SK-N-SH treated with all-trans-retinoic acid at 6 μM for 48 hours (cell line): ENCODE data around the gene PARP1.

ENCODE experiments used
- ATAC-seq: fragments of 200-7000 bp; cut with Tn5 transposase; 3 replicates; pipeline ENCODE4 v1.9.1; 2020; ENCODE audit warnings: mild to moderate bottlenecking, moderate library complexity
- ARNTL ChIP-seq: fragments of 450-650 bp; formaldehyde crosslinking; IDR thresholded peaks from 2 replicates; pipeline ENCODE4 v1.5.0; 2020; ENCODE audit warnings: low read depth, mild to moderate bottlenecking, moderate library complexity, borderline replicate concordance
- BACH2 ChIP-seq: fragments of 250-450 bp; sonication (Bioruptor Pico); IDR thresholded peaks from 2 replicates; pipeline ENCODE4 v1.9.0; 2021; ENCODE audit warnings: mild to moderate bottlenecking, borderline replicate concordance
- CREB5 ChIP-seq: fragments of 250-450 bp; sonication (Bioruptor Pico); IDR thresholded peaks from 2 replicates; pipeline ENCODE4 v1.5.1; 2020; ENCODE audit warnings: low read depth, mild to moderate bottlenecking, moderate library complexity
- CSRNP3 ChIP-seq: fragments of 250-450 bp; sonication (Bioruptor Pico); IDR thresholded peaks from 2 replicates; pipeline ENCODE4 v1.5.1; 2021; ENCODE audit warnings: mild to moderate bottlenecking, moderate library complexity
- ESRRG ChIP-seq: fragments of 250-450 bp; sonication (Bioruptor Pico); IDR thresholded peaks from 2 replicates; pipeline ENCODE4 v1.6.1; 2021; ENCODE audit warnings: mild to moderate bottlenecking
- ISL1 ChIP-seq: fragments of 250-450 bp; sonication (Bioruptor Pico); IDR thresholded peaks from 2 replicates; pipeline ENCODE4 v2.1.2; 2022; ENCODE audit warnings: mild to moderate bottlenecking, moderate library complexity
- OSR1 ChIP-seq: fragments of 250-450 bp; sonication (Bioruptor Pico); IDR thresholded peaks from 2 replicates; pipeline ENCODE4 v1.8.0; 2022; ENCODE audit warnings: moderate library complexity, mild to moderate bottlenecking, inconsistent platforms
- PATZ1 ChIP-seq: fragments of 250-450 bp; sonication (Bioruptor Pico); IDR thresholded peaks from 2 replicates; pipeline ENCODE4 v1.8.0; 2020; ENCODE audit warnings: mild to moderate bottlenecking, moderate library complexity, borderline replicate concordance
- POU6F1 ChIP-seq: fragments of 250-450 bp; sonication (Bioruptor Pico); IDR thresholded peaks from 2 replicates; pipeline ENCODE4 v1.8.0; 2021; ENCODE audit warnings: low read depth, mild to moderate bottlenecking, moderate library complexity, borderline replicate concordance
- PPARA ChIP-seq: fragments of 250-450 bp; sonication (Bioruptor Pico); IDR thresholded peaks from 2 replicates; pipeline ENCODE4 v1.5.0; 2020; ENCODE audit warnings: mild to moderate bottlenecking, borderline replicate concordance
- RARB ChIP-seq: fragments of 250-450 bp; sonication (Bioruptor Pico); IDR thresholded peaks from 2 replicates; pipeline ENCODE4 v1.8.0; 2021; ENCODE audit warnings: mild to moderate bottlenecking, moderate library complexity
- SNAI2 ChIP-seq: fragments of 250-450 bp; sonication (Bioruptor Pico); IDR thresholded peaks from 2 replicates; pipeline ENCODE4 v1.5.0; 2020; ENCODE audit warnings: mild to moderate bottlenecking, moderate library complexity
- TOX ChIP-seq: fragments of 250-450 bp; sonication (Bioruptor Pico); IDR thresholded peaks from 2 replicates; pipeline ENCODE4 v1.8.0; 2021; ENCODE audit warnings: mild to moderate bottlenecking, moderate library complexity, borderline replicate concordance
- TSHZ2 ChIP-seq: fragments of 250-450 bp; sonication (Bioruptor Pico); IDR thresholded peaks from 2 replicates; pipeline ENCODE4 v1.5.0; 2020; ENCODE audit warnings: mild to moderate bottlenecking, moderate library complexity
- ZC3H10 ChIP-seq: fragments of 250-450 bp; sonication (Bioruptor Pico); IDR thresholded peaks from 2 replicates; pipeline ENCODE4 v1.5.1; 2021; ENCODE audit warnings: mild to moderate bottlenecking, moderate library complexity
- ZFP3 ChIP-seq: fragments of 250-450 bp; sonication (Bioruptor Pico); IDR thresholded peaks from 2 replicates; pipeline ENCODE4 v1.5.0; 2020; ENCODE audit warnings: mild to moderate bottlenecking, moderate library complexity
- ZFP30 ChIP-seq: fragments of 450-650 bp; formaldehyde crosslinking; IDR thresholded peaks from 2 replicates; pipeline ENCODE4 v1.5.0; 2022; ENCODE audit warnings: mild to moderate bottlenecking, moderate library complexity
- ZNF565 ChIP-seq: fragments of 450-650 bp; formaldehyde crosslinking; conservative IDR thresholded peaks from 2 replicates; pipeline ENCODE4 v1.5.0; 2020; ENCODE audit warnings: low read depth, mild to moderate bottlenecking, moderate library complexity
- ZNF70 ChIP-seq: fragments of 450-650 bp; formaldehyde crosslinking; IDR thresholded peaks from 2 replicates; pipeline ENCODE4 v1.5.0; 2020; ENCODE audit warnings: mild to moderate bottlenecking, moderate library complexity
- ZNF8 ChIP-seq: fragments of 450-650 bp; formaldehyde crosslinking; IDR thresholded peaks from 2 replicates; pipeline ENCODE4 v1.5.0; 2020; ENCODE audit warnings: mild to moderate bottlenecking, moderate library complexity

PARP1 gene

GRCh38 chr1:226384040-226384439 is 23.9 kb downstream of the PARP1 start (continued):
- TF ChIP-seq ISL1 (CRISPR knock-in tag) (no peak), ZNF565 (no peak)

GRCh38 chr1:226382030-226382429 is 25.9 kb downstream of the PARP1 start:
- TF ChIP-seq RARB (CRISPR knock-in tag) (no peak), ZFP3 (CRISPR knock-in tag) (no peak), TOX (CRISPR knock-in tag) (no peak), ESRRG (CRISPR knock-in tag) (no peak), SNAI2 (CRISPR knock-in tag) (no peak), ZFP30 (CRISPR knock-in tag) (no peak)
- no peak for ATAC-seq

GRCh38 chr1:226381226-226381998 is 26.5 kb downstream of the PARP1 start:
- no peak for TF ChIP-seq TSHZ2 (CRISPR knock-in tag)
- TF ChIP-seq RARB (CRISPR knock-in tag), result no peak
- no peak for TF ChIP-seq CREB5 (CRISPR knock-in tag)
- no peak for TF ChIP-seq ARNTL
- TF ChIP-seq PPARA (CRISPR knock-in tag), result no peak
- no peak for TF ChIP-seq ZFP30 (CRISPR knock-in tag)
- no peak for TF ChIP-seq POU6F1 (CRISPR knock-in tag)
- TF ChIP-seq ZNF565, result no peak
- no peak for TF ChIP-seq ZNF8 (CRISPR knock-in tag)
- TF ChIP-seq ESRRG (CRISPR knock-in tag), result no peak
- no peak for TF ChIP-seq PATZ1 (CRISPR knock-in tag)
- no peak for TF ChIP-seq OSR1 (CRISPR knock-in tag)
- TF ChIP-seq CSRNP3 (CRISPR knock-in tag), result no peak
- no peak for TF ChIP-seq ZNF70 (CRISPR knock-in tag)
- TF ChIP-seq ZC3H10 (CRISPR knock-in tag), result no peak
- ATAC-seq, result no peak

- ATAC-seq, result no peak
- no peak for TF ChIP-seq RARB (CRISPR knock-in tag)
- no peak for TF ChIP-seq BACH2 (CRISPR knock-in tag)
- no peak for TF ChIP-seq SNAI2 (CRISPR knock-in tag)
- TF ChIP-seq ESRRG (CRISPR knock-in tag), result no peak
- no peak for TF ChIP-seq PPARA (CRISPR knock-in tag)
- no peak for TF ChIP-seq ZFP3 (CRISPR knock-in tag)
Measured at GRCh38 chr1:226378071-226378470, 29.8 kb downstream of the PARP1 start.
